GM12878 (cell line): Measurements from ENCODE around the gene SEC61A1. TPM values are rescaled to one million over a fixed set of nuclear protein-coding genes. Genes with fewer than 3 reads are reported as not detected.

Experiments
- BHLHE40 ChIP-seq, 2 experiments: fragments of 450-650 bp in 1 of 2; IDR thresholded peaks; 2 replicates each; pipeline ENCODE4 v1.6.1; 2011 to 2017; ENCODE audit warnings: low read depth in 2 of 2, borderline replicate concordance in 1 of 2, improper control_type of control experiment in 1 of 2, low read length in 1 of 2, mild to moderate bottlenecking in 1 of 2
- BMI1 ChIP-seq: fragments of 450-650 bp; IDR thresholded peaks from 2 replicates; pipeline ENCODE4 v1.6.1; 2016; ENCODE audit warnings: mild to moderate bottlenecking, moderate library complexity, borderline replicate concordance
- CHD2 ChIP-seq: IDR thresholded peaks from 2 replicates; pipeline ENCODE4 v1.6.1; 2011; ENCODE audit warnings: low read depth, low read length, improper control_type of control experiment, borderline replicate concordance
- CREM ChIP-seq: IDR thresholded peaks from 2 replicates; pipeline ENCODE4 v1.6.1; 2014; ENCODE audit warnings: antibody characterized with exemption, low read depth
- DPF2 ChIP-seq: fragments of 450-650 bp; IDR thresholded peaks from 2 replicates; pipeline ENCODE4 v1.6.1; 2017; ENCODE audit warnings: mild to moderate bottlenecking
- EED ChIP-seq: sonication (generic); IDR thresholded peaks from 2 replicates; pipeline ENCODE4 v1.6.1; 2016; ENCODE audit warnings: antibody characterized with exemption, low read depth
- GATAD2B ChIP-seq: fragments of 450-650 bp; conservative IDR thresholded peaks from 2 replicates; pipeline ENCODE4 v1.6.1; 2017; ENCODE audit warnings: low read depth, mild to moderate bottlenecking, moderate library complexity
- HCFC1 ChIP-seq: fragments of 150-350 bp; IDR thresholded peaks from 2 replicates; pipeline ENCODE4 v1.6.1; 2014; ENCODE audit warnings: low read length
- IRF4 ChIP-seq: IDR thresholded peaks from 2 replicates; pipeline ENCODE4 v1.6.1; 2011; ENCODE audit warnings: low read depth, low read length
- LARP7 ChIP-seq: fragments of 450-650 bp; IDR thresholded peaks from 2 replicates; pipeline ENCODE4 v1.6.1; 2017; ENCODE audit warnings: mild to moderate bottlenecking
- MEF2A ChIP-seq: IDR thresholded peaks from 2 replicates; pipeline ENCODE4 v1.6.1; 2011; ENCODE audit warnings: low read depth, mild to moderate bottlenecking, low read length, moderate library complexity; ENCODE audit not compliant: insufficient read depth
- POLR2AphosphoS2 ChIP-seq: IDR thresholded peaks from 2 replicates; pipeline ENCODE4 v1.6.1; 2011; ENCODE audit warnings: low read depth, mild to moderate bottlenecking, low read length, improper control_type of control experiment, moderate library complexity
- RAD21 ChIP-seq: IDR thresholded peaks from 2 replicates; pipeline ENCODE4 v1.6.1; 2011; ENCODE audit warnings: mild to moderate bottlenecking, low read depth, low read length, moderate library complexity; ENCODE audit not compliant: insufficient read depth
- RB1 ChIP-seq: fragments of 450-650 bp; formaldehyde crosslinking; IDR thresholded peaks from 2 replicates; pipeline ENCODE4 v1.6.1; 2017; ENCODE audit warnings: mild to moderate bottlenecking, borderline replicate concordance
- RELA ChIP-seq: fragments of 450-650 bp; IDR thresholded peaks from 2 replicates; pipeline ENCODE4 v1.8.0; 2014; ENCODE audit warnings: borderline replicate concordance; ENCODE audit not compliant: partially characterized antibody
- RFX5 ChIP-seq: IDR thresholded peaks from 2 replicates; pipeline ENCODE4 v1.6.1; 2011; ENCODE audit warnings: low read depth, low read length, improper control_type of control experiment
- RUNX3 ChIP-seq: IDR thresholded peaks from 2 replicates; pipeline ENCODE4 v1.6.1; 2012; ENCODE audit warnings: low read length, inconsistent platforms
- SMC3 ChIP-seq: IDR thresholded peaks from 2 replicates; pipeline ENCODE4 v1.6.1; 2011; ENCODE audit warnings: low read length, improper control_type of control experiment, borderline replicate concordance
- TBL1XR1 ChIP-seq: IDR thresholded peaks from 2 replicates; pipeline ENCODE4 v1.6.1; 2012; ENCODE audit warnings: low read depth, low read length, improper control_type of control experiment
- polyA plus RNA-seq, 11 experiments: library from polyadenylated mRNA; depleted of rRNA in 4 of 11; unstranded in 6 of 11; stranded (reverse) in 5 of 11; fragments of >200 nt; fragmentation: Nextera tagmentation in 4 of 11; fragmentation: Illumina TruSeq in 1 of 11; extraction: Ambion mirVana in 4 of 11; extraction: Trizol in 1 of 11; gene quantifications; 1 replicate in 1 of 11; 2 replicates in 10 of 11; pipeline versions ENCODE4 v1.2.1 to v1.2.3, GENCODE V29; 2011 to 2016; ENCODE audit warnings: inconsistent platforms in 2 of 11, missing spikeins in 2 of 11, low read depth in 1 of 11
- total RNA-seq, 4 experiments: library from RNA; depleted of rRNA in 3 of 4; stranded (reverse); fragments of >200 nt in 3 of 4; fragmentation: Illumina TruSeq in 1 of 4; extraction: Trizol in 1 of 4; gene quantifications; 2 replicates each; pipeline versions ENCODE4 v1.2.1 to v1.2.3, GENCODE V29; 2013 to 2021
- TF ChIP-seq, protein P1 (sequence below), 3 experiments: IDR thresholded peaks in 2 of 3; conservative IDR thresholded peaks in 1 of 3; 2 replicates each; pipeline ENCODE4 v1.5.1; 2011; ENCODE audit warnings: low read depth in 3 of 3, low read length in 3 of 3, mild to moderate bottlenecking in 3 of 3, control low read depth in 2 of 3, moderate library complexity in 2 of 3, inconsistent platforms in 1 of 3, mixed read lengths in 1 of 3; ENCODE audit not compliant: control insufficient read depth in 2 of 3, insufficient read depth in 1 of 3; ENCODE audit errors: extremely low read depth in 1 of 3
- TF ChIP-seq, protein P2 (sequence below): fragments of 450-650 bp; formaldehyde crosslinking; IDR thresholded peaks from 2 replicates; pipeline ENCODE4 v1.4.0; 2022; ENCODE audit warnings: mild to moderate bottlenecking, moderate library complexity
- TF ChIP-seq, protein P3 (sequence below): fragments of 450-650 bp; IDR thresholded peaks from 2 replicates; pipeline ENCODE4 v1.6.1; 2017; ENCODE audit warnings: antibody characterized with exemption, mild to moderate bottlenecking, moderate library complexity

The SEC61A1 gene
- total and polyA plus RNA-seq, 10 of the 15 experiments (the other 5 are each of a cell fraction or from before 2014, with no cell fraction given): 5.2 to 265 (median 142) TPM

DNA sequence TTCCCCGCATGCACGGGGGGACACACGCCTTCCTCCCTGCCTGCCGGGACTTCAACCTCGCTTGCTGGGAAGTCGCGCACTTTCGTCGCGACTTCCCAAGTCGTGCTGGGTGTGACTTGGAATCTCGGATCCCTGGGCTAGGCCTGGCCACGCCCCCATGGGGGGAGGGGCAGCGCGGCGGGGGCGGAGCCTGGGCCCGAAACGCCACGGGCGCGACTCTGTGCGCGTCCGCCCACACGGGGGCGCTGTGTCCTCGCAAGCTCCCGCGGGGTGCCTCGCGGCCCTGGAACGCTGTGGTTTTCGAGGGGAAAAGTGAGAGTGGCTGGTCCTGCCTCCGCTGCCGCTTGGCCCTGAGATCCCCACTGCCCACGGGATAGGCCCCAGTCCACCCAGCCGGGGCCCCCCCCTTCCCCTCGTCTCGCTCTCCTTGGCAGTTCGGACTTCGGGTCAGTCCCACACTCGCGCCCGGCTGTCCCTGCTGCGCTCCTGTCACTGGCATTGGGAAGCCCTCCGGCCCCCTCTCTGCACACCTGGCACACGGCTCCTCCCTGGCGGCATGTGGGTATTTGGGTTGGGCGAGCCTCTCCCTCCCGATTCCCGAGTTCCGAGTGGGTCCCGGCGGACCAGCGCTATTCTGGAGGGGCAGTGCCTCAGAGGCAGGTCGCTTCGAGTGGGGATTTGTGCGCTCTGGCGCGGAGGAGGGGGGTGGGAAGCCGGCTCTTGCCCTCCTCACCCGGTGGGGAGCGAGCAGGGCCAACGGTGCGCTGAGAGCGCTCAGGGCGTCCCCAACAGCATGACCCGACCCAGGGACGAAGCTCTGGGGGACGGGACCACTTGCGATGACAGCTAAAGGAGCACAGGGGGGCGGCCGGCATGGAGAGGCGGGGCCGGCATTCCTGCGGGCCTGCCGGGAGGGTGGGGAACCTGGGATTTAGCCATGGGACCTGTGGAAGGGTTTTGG lies 23.6 kb downstream of the SEC61A1 start (continued):
- TF ChIP-seq, protein P1, sequence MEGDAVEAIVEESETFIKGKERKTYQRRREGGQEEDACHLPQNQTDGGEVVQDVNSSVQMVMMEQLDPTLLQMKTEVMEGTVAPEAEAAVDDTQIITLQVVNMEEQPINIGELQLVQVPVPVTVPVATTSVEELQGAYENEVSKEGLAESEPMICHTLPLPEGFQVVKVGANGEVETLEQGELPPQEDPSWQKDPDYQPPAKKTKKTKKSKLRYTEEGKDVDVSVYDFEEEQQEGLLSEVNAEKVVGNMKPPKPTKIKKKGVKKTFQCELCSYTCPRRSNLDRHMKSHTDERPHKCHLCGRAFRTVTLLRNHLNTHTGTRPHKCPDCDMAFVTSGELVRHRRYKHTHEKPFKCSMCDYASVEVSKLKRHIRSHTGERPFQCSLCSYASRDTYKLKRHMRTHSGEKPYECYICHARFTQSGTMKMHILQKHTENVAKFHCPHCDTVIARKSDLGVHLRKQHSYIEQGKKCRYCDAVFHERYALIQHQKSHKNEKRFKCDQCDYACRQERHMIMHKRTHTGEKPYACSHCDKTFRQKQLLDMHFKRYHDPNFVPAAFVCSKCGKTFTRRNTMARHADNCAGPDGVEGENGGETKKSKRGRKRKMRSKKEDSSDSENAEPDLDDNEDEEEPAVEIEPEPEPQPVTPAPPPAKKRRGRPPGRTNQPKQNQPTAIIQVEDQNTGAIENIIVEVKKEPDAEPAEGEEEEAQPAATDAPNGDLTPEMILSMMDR (IDR thresholded peaks at IDR 0.05 in 2 of 3, conservative IDR thresholded peaks at IDR 0.05 in 1 of 3; ENCODE audit: control insufficient read depth in 2 of 3, extremely low read depth in 1 of 3, insufficient read depth in 1 of 3, low read depth in 3 of 3, low read length in 3 of 3): peak; percentile 87 to 95 (median 92)
- TF ChIP-seq, protein P2, sequence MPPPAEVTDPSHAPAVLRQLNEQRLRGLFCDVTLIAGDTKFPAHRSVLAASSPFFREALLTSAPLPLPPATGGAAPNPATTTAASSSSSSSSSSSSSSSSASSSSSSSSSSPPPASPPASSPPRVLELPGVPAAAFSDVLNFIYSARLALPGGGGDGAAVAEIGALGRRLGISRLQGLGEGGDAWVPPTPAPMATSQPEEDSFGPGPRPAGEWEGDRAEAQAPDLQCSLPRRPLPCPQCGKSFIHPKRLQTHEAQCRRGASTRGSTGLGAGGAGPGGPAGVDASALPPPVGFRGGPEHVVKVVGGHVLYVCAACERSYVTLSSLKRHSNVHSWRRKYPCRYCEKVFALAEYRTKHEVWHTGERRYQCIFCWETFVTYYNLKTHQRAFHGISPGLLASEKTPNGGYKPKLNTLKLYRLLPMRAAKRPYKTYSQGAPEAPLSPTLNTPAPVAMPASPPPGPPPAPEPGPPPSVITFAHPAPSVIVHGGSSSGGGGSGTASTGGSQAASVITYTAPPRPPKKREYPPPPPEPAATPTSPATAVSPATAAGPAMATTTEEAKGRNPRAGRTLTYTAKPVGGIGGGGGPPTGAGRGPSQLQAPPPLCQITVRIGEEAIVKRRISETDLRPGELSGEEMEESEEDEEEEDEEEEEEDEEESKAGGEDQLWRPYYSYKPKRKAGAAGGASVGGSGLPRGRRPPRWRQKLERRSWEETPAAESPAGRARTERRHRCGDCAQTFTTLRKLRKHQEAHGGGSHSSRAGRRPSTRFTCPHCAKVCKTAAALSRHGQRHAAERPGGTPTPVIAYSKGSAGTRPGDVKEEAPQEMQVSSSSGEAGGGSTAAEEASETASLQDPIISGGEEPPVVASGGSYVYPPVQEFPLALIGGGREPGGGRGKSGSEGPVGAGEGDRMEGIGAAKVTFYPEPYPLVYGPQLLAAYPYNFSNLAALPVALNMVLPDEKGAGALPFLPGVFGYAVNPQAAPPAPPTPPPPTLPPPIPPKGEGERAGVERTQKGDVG (CRISPR knock-in tag): no peak
- TF ChIP-seq, protein P3, sequence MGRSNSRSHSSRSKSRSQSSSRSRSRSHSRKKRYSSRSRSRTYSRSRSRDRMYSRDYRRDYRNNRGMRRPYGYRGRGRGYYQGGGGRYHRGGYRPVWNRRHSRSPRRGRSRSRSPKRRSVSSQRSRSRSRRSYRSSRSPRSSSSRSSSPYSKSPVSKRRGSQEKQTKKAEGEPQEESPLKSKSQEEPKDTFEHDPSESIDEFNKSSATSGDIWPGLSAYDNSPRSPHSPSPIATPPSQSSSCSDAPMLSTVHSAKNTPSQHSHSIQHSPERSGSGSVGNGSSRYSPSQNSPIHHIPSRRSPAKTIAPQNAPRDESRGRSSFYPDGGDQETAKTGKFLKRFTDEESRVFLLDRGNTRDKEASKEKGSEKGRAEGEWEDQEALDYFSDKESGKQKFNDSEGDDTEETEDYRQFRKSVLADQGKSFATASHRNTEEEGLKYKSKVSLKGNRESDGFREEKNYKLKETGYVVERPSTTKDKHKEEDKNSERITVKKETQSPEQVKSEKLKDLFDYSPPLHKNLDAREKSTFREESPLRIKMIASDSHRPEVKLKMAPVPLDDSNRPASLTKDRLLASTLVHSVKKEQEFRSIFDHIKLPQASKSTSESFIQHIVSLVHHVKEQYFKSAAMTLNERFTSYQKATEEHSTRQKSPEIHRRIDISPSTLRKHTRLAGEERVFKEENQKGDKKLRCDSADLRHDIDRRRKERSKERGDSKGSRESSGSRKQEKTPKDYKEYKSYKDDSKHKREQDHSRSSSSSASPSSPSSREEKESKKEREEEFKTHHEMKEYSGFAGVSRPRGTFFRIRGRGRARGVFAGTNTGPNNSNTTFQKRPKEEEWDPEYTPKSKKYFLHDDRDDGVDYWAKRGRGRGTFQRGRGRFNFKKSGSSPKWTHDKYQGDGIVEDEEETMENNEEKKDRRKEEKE: no peak
- peak; percentile 53 for TF ChIP-seq RELA
- peak; percentile 58; the same call in 1 of the 2 replicates for TF ChIP-seq EED
- TF ChIP-seq RB1: peak; percentile 50; the same call in 1 of the 2 replicates
- TF ChIP-seq RUNX3: peak; percentile 81
- TF ChIP-seq LARP7: peak; percentile 55; the same call in 1 of the 2 replicates
- peak; percentile 43 to 71; a peak in 3 of 4 replicates for TF ChIP-seq BHLHE40 (IDR thresholded peaks at IDR 0.05; ENCODE audit: borderline replicate concordance in 1 of 2, low read depth in 2 of 2, low read length in 1 of 2)
- no peak for TF ChIP-seq MEF2A
- TF ChIP-seq POLR2AphosphoS2: no peak; the same call in 1 of the 2 replicates
- TF ChIP-seq RAD21: peak; percentile 52
- TF ChIP-seq CREM: 0 out of 2 replicates have a peak, but pooled peaks have one; percentile 28
- 0 out of 2 replicates have a peak, but pooled peaks have one; percentile 25 for TF ChIP-seq DPF2
- no peak for TF ChIP-seq HCFC1
- no peak for TF ChIP-seq RFX5
- TF ChIP-seq BMI1: no peak
- peak; percentile 68 for TF ChIP-seq CHD2
- 0 out of 2 replicates have a peak, but pooled peaks have one; percentile 39 for TF ChIP-seq TBL1XR1
- peak; percentile 42; the same call in 1 of the 2 replicates for TF ChIP-seq SMC3
- TF ChIP-seq GATAD2B: peak; percentile 53; the same call in 1 of the 2 replicates
- TF ChIP-seq IRF4: 0 out of 2 replicates have a peak, but pooled peaks have one; percentile 31
